Upper lobe of left lung (tissue), 4 donors: ENCODE results near the gene CIRBP.

Experiments used
- CTCF ChIP-seq, 6 experiments: fragments of 450-650 bp in 4 of 6; fragments of 200-600 bp in 2 of 6; sonication (generic) in 2 of 6; IDR thresholded peaks; one replicate each; pipeline ENCODE4 v1.5.1; 2016 to 2019; ENCODE audit warnings: antibody characterized with exemption in 6 of 6
- POLR2A ChIP-seq, 4 donors: fragments of 450-650 bp; IDR thresholded peaks; one replicate each; pipeline ENCODE4 v1.5.1; 2016 to 2017; ENCODE audit warnings: antibody characterized with exemption in 4 of 4, mild to moderate bottlenecking in 2 of 4
- POLR2AphosphoS5 ChIP-seq, 2 donors: sonication (generic); formaldehyde crosslinking; IDR thresholded peaks; one replicate each; pipeline ENCODE4 v1.5.1; 2017; ENCODE audit warnings: antibody characterized with exemption in 2 of 2

- TF ChIP-seq CTCF (IDR thresholded peaks at IDR 0.05) = no peak
- TF ChIP-seq POLR2A (IDR thresholded peaks at IDR 0.05) = no peak
- no peak for TF ChIP-seq POLR2AphosphoS5 (IDR thresholded peaks at IDR 0.05)
These were observed 23.5 kb downstream of the CIRBP start for GRCh38 chr19:1292419-1293151.
